H9 (cell line): ENCODE data around the gene MT1X. TPM values are rescaled to one million over a fixed set of nuclear protein-coding genes. Genes with fewer than 3 reads are reported as not detected.

Source experiments
- DNase-seq: peaks from one replicate; pipeline ENCODE4 v3.0.0-alpha.2; 2017
- H2AFZ ChIP-seq: one replicate; pipeline ENCODE4 v1.6.1; 2013; ENCODE audit warnings: mild to moderate bottlenecking, low read length, control low read depth, moderate library complexity
- H2AK5ac ChIP-seq: 2 replicates; pipeline ENCODE4 v1.6.1; 2013; ENCODE audit warnings: low read length, control low read depth, mixed read lengths; ENCODE audit not compliant: insufficient read length
- H2BK120ac ChIP-seq: one replicate; pipeline ENCODE4 v1.6.1; 2013; ENCODE audit warnings: low read depth, mild to moderate bottlenecking, low read length, control low read depth, inconsistent platforms; ENCODE audit not compliant: poor library complexity, severe bottlenecking
- H2BK12ac ChIP-seq: 2 replicates; pipeline ENCODE4 v1.6.1; 2013; ENCODE audit warnings: low read length, control low read depth, mixed read lengths, low read depth; ENCODE audit not compliant: insufficient read length
- H2BK15ac ChIP-seq: 2 replicates; pipeline ENCODE4 v1.6.1; 2013; ENCODE audit warnings: low read depth, low read length, control low read depth
- H2BK20ac ChIP-seq: one replicate; pipeline ENCODE4 v1.6.1; 2013; ENCODE audit warnings: low read depth, mild to moderate bottlenecking, low read length, control low read depth, inconsistent platforms; ENCODE audit not compliant: poor library complexity, severe bottlenecking
- H2BK5ac ChIP-seq: 2 replicates; pipeline ENCODE4 v1.6.1; 2013; ENCODE audit warnings: low read length, control low read depth, mixed read lengths; ENCODE audit not compliant: insufficient read length
- H3K14ac ChIP-seq: 2 replicates; pipeline ENCODE4 v1.6.1; 2013; ENCODE audit warnings: low read length, control low read depth; ENCODE audit not compliant: insufficient read depth
- H3K18ac ChIP-seq: 2 replicates; pipeline ENCODE4 v1.6.1; 2013; ENCODE audit warnings: low read depth, mild to moderate bottlenecking, mixed read lengths, low read length, control low read depth; ENCODE audit not compliant: insufficient read length
- H3K23ac ChIP-seq: 2 replicates; pipeline ENCODE4 v1.6.1; 2013; ENCODE audit warnings: low read length, control low read depth, mixed read lengths, low read depth; ENCODE audit not compliant: insufficient read length
- H3K23me2 ChIP-seq: 2 replicates; pipeline ENCODE4 v1.6.1; 2013; ENCODE audit warnings: low read depth, mild to moderate bottlenecking, mixed read lengths, low read length, control low read depth; ENCODE audit not compliant: insufficient read length, poor library complexity, severe bottlenecking
- H3K27ac ChIP-seq: 2 replicates; pipeline ENCODE4 v1.5.1; 2013; ENCODE audit warnings: low read length, control low read depth, mixed read lengths, low read depth; ENCODE audit not compliant: insufficient read length
- H3K27me3 ChIP-seq: 2 replicates; pipeline ENCODE4 v1.6.1; 2013; ENCODE audit warnings: low read length, control low read depth, inconsistent platforms; ENCODE audit not compliant: insufficient read depth
- H3K4ac ChIP-seq: 2 replicates; pipeline ENCODE4 v1.6.1; 2013; ENCODE audit warnings: low read depth, mild to moderate bottlenecking, control low read depth, inconsistent platforms, low read length, moderate library complexity
- H3K4me1 ChIP-seq: 2 replicates; pipeline ENCODE4 v1.6.1; 2013; ENCODE audit warnings: low read length, control low read depth, inconsistent platforms; ENCODE audit not compliant: insufficient read depth
- H3K4me2 ChIP-seq: 2 replicates; pipeline ENCODE4 v1.6.1; 2013; ENCODE audit warnings: low read length, control low read depth, mixed read lengths; ENCODE audit not compliant: insufficient read length, insufficient read depth
- H3K56ac ChIP-seq: 2 replicates; pipeline ENCODE4 v1.6.1; 2013; ENCODE audit warnings: low read depth, mild to moderate bottlenecking, mixed read lengths, low read length, control low read depth; ENCODE audit not compliant: insufficient read length
- H3K79me1 ChIP-seq: 2 replicates; pipeline ENCODE4 v1.6.1; 2013; ENCODE audit warnings: low read depth, mild to moderate bottlenecking, moderate library complexity, low read length, control low read depth, inconsistent platforms; ENCODE audit not compliant: insufficient read depth, poor library complexity, severe bottlenecking
- H3K79me2 ChIP-seq: 2 replicates; pipeline ENCODE4 v1.6.1; 2013; ENCODE audit warnings: low read length, control low read depth, inconsistent platforms; ENCODE audit not compliant: insufficient read depth
- H3K9ac ChIP-seq: 2 replicates; pipeline ENCODE4 v1.6.1; 2013; ENCODE audit warnings: low read length, control low read depth, mixed read lengths; ENCODE audit not compliant: insufficient read length; ENCODE audit errors: extremely low read depth
- H3K9me3 ChIP-seq: one replicate; pipeline ENCODE4 v1.6.1; 2013; ENCODE audit warnings: low read depth, low read length, inconsistent platforms; ENCODE audit not compliant: control insufficient read depth
- H3T11ph ChIP-seq: one replicate; pipeline ENCODE4 v1.6.1; 2013; ENCODE audit warnings: mild to moderate bottlenecking, low read length, control low read depth, inconsistent platforms
- H4K20me1 ChIP-seq: one replicate; pipeline ENCODE4 v1.6.1; 2013; ENCODE audit not compliant: control insufficient read depth, insufficient read length, insufficient read depth
- H4K5ac ChIP-seq: 2 replicates; pipeline ENCODE4 v1.6.1; 2013; ENCODE audit warnings: low read depth, mild to moderate bottlenecking, mixed read lengths, low read length, control low read depth; ENCODE audit not compliant: insufficient read length
- H4K8ac ChIP-seq: replicated peaks from 2 replicates; pipeline ENCODE4 v1.6.1; 2013; ENCODE audit warnings: low read length, control low read depth, mixed read lengths, low read depth; ENCODE audit not compliant: insufficient read length
- H4K91ac ChIP-seq: 2 replicates; pipeline ENCODE4 v1.6.1; 2013; ENCODE audit warnings: low read depth, mild to moderate bottlenecking, moderate library complexity, mixed read lengths, low read length, control low read depth; ENCODE audit not compliant: insufficient read length
- H3K27ac Mint-ChIP-seq, 3 experiments: 2 replicates in 2 of 3; 3 replicates in 1 of 3; pipeline ENCODE4 v1.8.0; 2020 to 2021; ENCODE audit warnings: mixed read lengths in 3 of 3, mild to moderate bottlenecking in 1 of 3, moderate library complexity in 1 of 3
- H3K27me3 Mint-ChIP-seq: 2 replicates; pipeline ENCODE4 v1.8.0; 2021; ENCODE audit warnings: low read depth, mild to moderate bottlenecking, moderate library complexity, mixed read lengths
- H3K36me3 Mint-ChIP-seq, 3 experiments: 2 replicates in 2 of 3; 3 replicates in 1 of 3; pipeline ENCODE4 v1.8.0; 2020 to 2021; ENCODE audit warnings: low read depth in 3 of 3, mixed read lengths in 3 of 3; ENCODE audit not compliant: insufficient read depth in 1 of 3
- H3K4me1 Mint-ChIP-seq, 2 experiments: 2 replicates each; pipeline ENCODE4 v1.8.0; 2020; ENCODE audit warnings: mixed read lengths in 2 of 2
- H3K4me3 Mint-ChIP-seq, 2 experiments: 2 replicates in 1 of 2; 3 replicates in 1 of 2; pipeline ENCODE4 v1.8.0; 2020 to 2021; ENCODE audit warnings: mild to moderate bottlenecking in 2 of 2, mixed read lengths in 2 of 2, moderate library complexity in 1 of 2
- H3K9me3 Mint-ChIP-seq, 2 experiments: 2 replicates in 1 of 2; 3 replicates in 1 of 2; pipeline ENCODE4 v1.8.0; 2020; ENCODE audit warnings: mild to moderate bottlenecking in 2 of 2, mixed read lengths in 2 of 2, moderate library complexity in 1 of 2
- CTCF ChIP-seq: fragments of 200-600 bp; sonication (generic); conservative IDR thresholded peaks from 3 replicates; pipeline ENCODE4 v1.8.0; 2021; ENCODE audit warnings: antibody characterized with exemption, mild to moderate bottlenecking
- WGBS: extraction: QIAGEN DNeasy Blood & Tissue Kit; methylation state at CpG from one replicate; pipeline ENCODE4 v1.1.7; 2013; ENCODE audit warnings: missing lambda C conversion rate, low lambda C conversion rate, mixed read lengths; ENCODE audit not compliant: insufficient read length; ENCODE audit errors: extremely low coverage; 5-methylcytosine and 5-hydroxymethylcytosine counted together
- total RNA-seq: library from RNA; stranded (reverse); gene quantifications from 2 replicates; pipeline ENCODE4 v1.2.1, GENCODE V29; 2021

MT1X gene
- total RNA-seq, 1 experiment from 2014 or later, result 32.1 TPM

- H4K91ac ChIP-seq, result no peak overlapping the region
- H2BK120ac ChIP-seq, result no peak overlapping the region
- WGBS, result no CpG with 5 or more reads among the region's 7 CpGs
- Mint-ChIP-seq H3K36me3 (no peaks in the 10 kb centered on the region), H3K27ac (no peak overlapping the region), H3K4me1 (peaks cover 8 to 12% of the 10 kb centered on the region in 2 experiments), H3K27me3 (peaks cover 74% of the 10 kb centered on the region), H3K4me3 (no peak overlapping the region; a peak in 1 of 5 replicates), H3K9me3 (no peaks in the 10 kb centered on the region)
- no peak overlapping the region for H3K27ac ChIP-seq
- no peak for DNase-seq
- no peak for TF ChIP-seq CTCF
- H3K23me2 ChIP-seq, result peaks cover 5% of the 10 kb centered on the region
- no peak overlapping the region for H2BK20ac ChIP-seq
- H3K9me3 ChIP-seq, result no peaks in the 10 kb centered on the region
- no peak overlapping the region for H2AK5ac ChIP-seq
- H3K79me2 ChIP-seq, result no peaks in the 10 kb centered on the region
- H3K23ac ChIP-seq, result no peak overlapping the region
- H3K14ac ChIP-seq, result no peak overlapping the region
- no peak overlapping the region for H2BK15ac ChIP-seq
- no peak overlapping the region for H3K4ac ChIP-seq
- no peak overlapping the region for H4K5ac ChIP-seq
- H2BK12ac ChIP-seq, result no peak overlapping the region
- no peak overlapping the region for H3T11ph ChIP-seq
- no peak overlapping the region for H2AFZ ChIP-seq
- H3K79me1 ChIP-seq, result no peaks in the 10 kb centered on the region
- no peak overlapping the region for H3K9ac ChIP-seq
- peaks cover 5% of the 10 kb centered on the region; the same call in 1 of the 2 replicates for H3K27me3 ChIP-seq
- no peak overlapping the region for H3K18ac ChIP-seq
- peaks cover 2% of the 10 kb centered on the region; the same call in 1 of the 2 replicates for H3K4me1 ChIP-seq
- no peak overlapping the region for H3K56ac ChIP-seq
- H2BK5ac ChIP-seq, result no peak overlapping the region
- no peak overlapping the region for H4K8ac ChIP-seq
- H4K20me1 ChIP-seq, result no peaks in the 10 kb centered on the region
- H3K4me2 ChIP-seq, result no peak overlapping the region
Measured at GRCh38 chr16:56653218-56653617, 29.1 kb upstream of the MT1X start.
